GM18499 (cell line): Measurements from ENCODE around the gene LRP1-AS.

ENCODE experiments used
- ATAC-seq: cut with Tn5 transposase; IDR thresholded peaks from one replicate; pipeline ENCODE4 v1.9.1; 2021; ENCODE audit warnings: moderate number of reproducible peaks; ENCODE audit not compliant: insufficient read depth, unreplicated experiment

The LRP1-AS gene

GRCh38 chr12:57146961-57147944 lies at the start of gene LRP1-AS:
TSS of gene LRP1-AS (minus strand) at chr12:57147619.
- no peak for ATAC-seq

- ATAC-seq = no peak
Measured at GRCh38 chr12:57196956-57197355, 49.5 kb upstream of the LRP1-AS start.

- no peak for ATAC-seq
Measured at GRCh38 chr12:57196439-57196838, 49.0 kb upstream of the LRP1-AS start.

GRCh38 chr12:57195611-57196371 lies 48.4 kb upstream of the LRP1-AS start:
- no peak for ATAC-seq

- no peak for ATAC-seq
Measured at GRCh38 chr12:57195186-57195585, 47.8 kb upstream of the LRP1-AS start.

GRCh38 chr12:57194253-57194652 lies 46.8 kb upstream of the LRP1-AS start:
- ATAC-seq = no peak

- no peak for ATAC-seq
Measured at GRCh38 chr12:57193706-57194245, 46.4 kb upstream of the LRP1-AS start.

- ATAC-seq = no peak
Measured at GRCh38 chr12:57192920-57193319, 45.5 kb upstream of the LRP1-AS start.

- no peak for ATAC-seq
Measured at GRCh38 chr12:57191410-57191809, 44.0 kb upstream of the LRP1-AS start.

- no peak for ATAC-seq
Measured at GRCh38 chr12:57190821-57191220, 43.4 kb upstream of the LRP1-AS start.

- no peak for ATAC-seq
Measured at GRCh38 chr12:57190037-57190436, 42.6 kb upstream of the LRP1-AS start.

GRCh38 chr12:57188090-57188425 lies 40.6 kb upstream of the LRP1-AS start:
- no peak for ATAC-seq

- no peak for ATAC-seq
Measured at GRCh38 chr12:57187222-57188089, 40.0 kb upstream of the LRP1-AS start.

- no peak for ATAC-seq
Measured at GRCh38 chr12:57185906-57186508, 38.6 kb upstream of the LRP1-AS start.

- no peak for ATAC-seq
Measured at GRCh38 chr12:57185403-57185802, 38.0 kb upstream of the LRP1-AS start.

- ATAC-seq = no peak
Measured at GRCh38 chr12:57183939-57184725, 36.7 kb upstream of the LRP1-AS start.

- ATAC-seq = no peak
Measured at GRCh38 chr12:57182918-57183575, 35.6 kb upstream of the LRP1-AS start.

GRCh38 chr12:57181561-57182155 lies 34.2 kb upstream of the LRP1-AS start:
- no peak for ATAC-seq
